Sigmoid colon (tissue), 4 donors: ENCODE results near the gene RHOU.

Source experiments
- EP300 ChIP-seq, 4 donors: sonication (generic); formaldehyde crosslinking; IDR thresholded peaks; one replicate each; pipeline ENCODE4 v1.6.1; 2017; ENCODE audit warnings: antibody characterized with exemption in 4 of 4
- POLR2A ChIP-seq, 2 donors: fragments of 450-650 bp; IDR thresholded peaks; one replicate each; pipeline ENCODE4 v1.6.1; 2016; ENCODE audit warnings: antibody characterized with exemption in 2 of 2, mild to moderate bottlenecking in 2 of 2, moderate library complexity in 2 of 2
- POLR2AphosphoS5 ChIP-seq, 4 donors: sonication (generic); formaldehyde crosslinking; IDR thresholded peaks; one replicate each; pipeline ENCODE4 v1.6.1; 2017; ENCODE audit warnings: antibody characterized with exemption in 4 of 4
- TF ChIP-seq, protein P1 (sequence below), 4 experiments: fragments of 450-650 bp in 3 of 4; fragments of 200-600 bp in 1 of 4; IDR thresholded peaks; one replicate each; pipeline ENCODE4 v1.5.1; 2016 to 2019; ENCODE audit warnings: antibody characterized with exemption in 4 of 4, mild to moderate bottlenecking in 3 of 4, moderate library complexity in 2 of 4

DNA sequence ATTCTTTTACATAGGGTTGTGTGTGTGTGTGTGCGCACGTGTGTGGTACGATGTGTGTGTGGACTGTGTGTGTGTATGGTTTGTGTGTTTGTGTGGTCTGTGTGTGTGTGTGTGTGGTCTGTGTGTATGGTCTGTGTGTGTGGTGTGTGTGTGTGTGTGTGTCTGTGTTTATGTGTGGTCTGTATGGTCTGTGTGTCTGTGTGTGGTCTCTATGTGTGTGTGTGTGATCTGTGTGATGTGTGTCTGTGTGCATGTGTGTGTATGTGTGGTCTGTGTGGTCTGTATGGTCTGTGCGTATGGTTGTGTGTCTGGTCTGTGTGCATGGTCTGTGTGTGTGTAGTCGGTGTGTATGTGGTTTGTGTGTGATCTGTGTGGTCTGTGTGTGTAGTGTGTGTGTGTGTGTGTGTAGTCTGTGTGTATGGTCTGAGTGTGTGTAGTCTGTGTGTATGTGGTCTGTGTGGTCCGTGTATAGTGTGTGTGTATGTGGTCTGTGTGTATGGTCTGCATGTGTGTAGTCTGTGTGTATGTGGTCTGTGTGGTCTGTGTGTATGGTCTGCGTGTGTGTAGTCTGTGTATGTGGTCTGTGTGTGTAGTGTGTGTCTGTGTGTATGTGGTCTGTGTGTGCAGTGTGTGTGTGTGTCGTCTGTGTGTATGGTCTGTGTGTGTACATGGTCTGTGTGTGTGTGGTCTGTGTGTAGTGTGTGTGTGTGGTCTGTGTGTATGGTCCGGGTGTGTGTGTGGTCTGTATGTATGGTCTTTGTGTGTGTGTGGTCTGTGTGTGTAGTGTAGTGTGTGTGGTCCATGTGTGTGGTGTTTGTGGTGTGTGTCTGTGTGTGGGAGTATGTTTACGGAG, 46.8 kb downstream of the RHOU start:
- TF ChIP-seq POLR2A (IDR thresholded peaks at IDR 0.05) (no peak), POLR2AphosphoS5 (IDR thresholded peaks at IDR 0.05) (no peak), EP300 (IDR thresholded peaks at IDR 0.05) (no peak)
- TF ChIP-seq, protein P1, sequence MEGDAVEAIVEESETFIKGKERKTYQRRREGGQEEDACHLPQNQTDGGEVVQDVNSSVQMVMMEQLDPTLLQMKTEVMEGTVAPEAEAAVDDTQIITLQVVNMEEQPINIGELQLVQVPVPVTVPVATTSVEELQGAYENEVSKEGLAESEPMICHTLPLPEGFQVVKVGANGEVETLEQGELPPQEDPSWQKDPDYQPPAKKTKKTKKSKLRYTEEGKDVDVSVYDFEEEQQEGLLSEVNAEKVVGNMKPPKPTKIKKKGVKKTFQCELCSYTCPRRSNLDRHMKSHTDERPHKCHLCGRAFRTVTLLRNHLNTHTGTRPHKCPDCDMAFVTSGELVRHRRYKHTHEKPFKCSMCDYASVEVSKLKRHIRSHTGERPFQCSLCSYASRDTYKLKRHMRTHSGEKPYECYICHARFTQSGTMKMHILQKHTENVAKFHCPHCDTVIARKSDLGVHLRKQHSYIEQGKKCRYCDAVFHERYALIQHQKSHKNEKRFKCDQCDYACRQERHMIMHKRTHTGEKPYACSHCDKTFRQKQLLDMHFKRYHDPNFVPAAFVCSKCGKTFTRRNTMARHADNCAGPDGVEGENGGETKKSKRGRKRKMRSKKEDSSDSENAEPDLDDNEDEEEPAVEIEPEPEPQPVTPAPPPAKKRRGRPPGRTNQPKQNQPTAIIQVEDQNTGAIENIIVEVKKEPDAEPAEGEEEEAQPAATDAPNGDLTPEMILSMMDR (IDR thresholded peaks at IDR 0.05) = no peak
